OCI-LY3 (cell line): Measurements from ENCODE around the gene GPR21.

Experiments
- H2AFZ ChIP-seq: fragments of 200-600, 300-600 bp; shearing (Covaris generic); 2 replicates; pipeline ENCODE4 v1.6.0; 2014; ENCODE audit warnings: antibody characterized with exemption, low read depth, low read length
- H3K27ac ChIP-seq: fragments of 200-600, 300-600 bp; sonication (generic); 2 replicates; pipeline ENCODE4 v1.5.1; 2014; ENCODE audit warnings: mild to moderate bottlenecking, low read length, moderate library complexity, mixed read lengths
- H3K27me3 ChIP-seq: fragments of 200-600, 300-600 bp; sonication (generic); 2 replicates; pipeline ENCODE4 v1.6.1; 2014; ENCODE audit warnings: low read depth, low read length, mixed read lengths
- H3K36me3 ChIP-seq: fragments of 200-600, 300-600 bp; sonication (generic); replicated peaks from 2 replicates; pipeline ENCODE3; 2014; ENCODE audit warnings: low read depth, low read length, mixed read lengths
- H3K4me1 ChIP-seq: fragments of 300-600, 200-600 bp; sonication (generic); 2 replicates; pipeline ENCODE4 v1.6.1; 2014; ENCODE audit warnings: low read length, mixed read lengths
- H3K4me2 ChIP-seq: fragments of 200-600, 300-600 bp; sonication (generic); 2 replicates; pipeline ENCODE4 v1.6.1; 2014; ENCODE audit warnings: low read length, mixed read lengths
- H3K4me3 ChIP-seq: fragments of 300-600, 200-600 bp; sonication (generic); 2 replicates; pipeline ENCODE4 v1.5.1; 2014; ENCODE audit warnings: antibody characterized with exemption, mild to moderate bottlenecking, low read length, moderate library complexity
- H3K79me2 ChIP-seq: fragments of 300-600, 200-600 bp; shearing (Covaris generic); 2 replicates; pipeline ENCODE4 v1.6.1; 2014; ENCODE audit warnings: mild to moderate bottlenecking, low read length, mixed read lengths
- H3K9ac ChIP-seq: fragments of 300-600, 200-600 bp; shearing (Covaris generic); 2 replicates; pipeline ENCODE4 v1.6.0; 2014; ENCODE audit warnings: mild to moderate bottlenecking, low read length, moderate library complexity
- H3K9me3 ChIP-seq: fragments of 200-600, 300-600 bp; shearing (Covaris generic); 2 replicates; pipeline ENCODE4 v1.6.1; 2014; ENCODE audit warnings: low read length, mixed read lengths; ENCODE audit not compliant: insufficient read depth
- H4K20me1 ChIP-seq: fragments of 200-600, 300-600 bp; sonication (generic); 2 replicates; pipeline ENCODE4 v1.6.1; 2016; ENCODE audit warnings: low read length, mixed read lengths; ENCODE audit not compliant: insufficient read depth
- EZH2phosphoT487 ChIP-seq: fragments of 200-600 bp; shearing (Covaris generic); IDR thresholded peaks from 2 replicates; pipeline ENCODE4 v1.6.1; 2018; ENCODE audit warnings: antibody characterized with exemption, mixed run types, low read depth
- TF ChIP-seq, protein P1 (sequence below): fragments of 200-600, 300-600 bp; sonication (generic); IDR thresholded peaks from 2 replicates; pipeline ENCODE4 v1.5.1; 2014; ENCODE audit warnings: antibody characterized with exemption, low read length, low read depth

GPR21 gene

DNA sequence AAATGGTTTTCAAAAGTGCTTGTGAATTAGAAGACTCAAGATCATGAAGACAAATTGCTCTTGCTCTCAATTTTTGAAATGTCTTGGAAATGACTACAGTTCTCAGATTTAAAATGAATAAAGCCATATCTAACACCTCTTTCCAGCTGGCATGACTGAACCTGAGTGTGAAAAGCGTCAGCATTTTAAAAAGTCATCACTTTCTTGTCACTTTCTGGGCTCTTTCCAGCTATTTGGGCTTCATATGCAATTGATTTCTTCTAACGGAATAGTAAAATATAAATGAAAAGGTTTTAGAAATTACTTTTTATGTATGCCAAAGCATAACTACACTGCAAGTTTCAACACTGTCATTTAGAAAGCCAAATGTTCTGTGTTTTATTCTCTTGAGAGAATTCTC lies 2.3 kb downstream of the GPR21 start:
- Histone ChIP-seq H3K9me3 (no peaks in the 10 kb centered on the region), H3K27me3 (no peaks in the 10 kb centered on the region), H4K20me1 (no peaks in the 10 kb centered on the region), H3K27ac (no peak overlapping the region), H2AFZ (no peak overlapping the region), H3K79me2 (no peaks in the 10 kb centered on the region), H3K9ac (no peak overlapping the region), H3K4me2 (no peak overlapping the region), H3K36me3 (peaks cover 6% of the 10 kb centered on the region), H3K4me1 (no peaks in the 10 kb centered on the region), H3K4me3 (no peak overlapping the region)
- TF ChIP-seq, protein P1, sequence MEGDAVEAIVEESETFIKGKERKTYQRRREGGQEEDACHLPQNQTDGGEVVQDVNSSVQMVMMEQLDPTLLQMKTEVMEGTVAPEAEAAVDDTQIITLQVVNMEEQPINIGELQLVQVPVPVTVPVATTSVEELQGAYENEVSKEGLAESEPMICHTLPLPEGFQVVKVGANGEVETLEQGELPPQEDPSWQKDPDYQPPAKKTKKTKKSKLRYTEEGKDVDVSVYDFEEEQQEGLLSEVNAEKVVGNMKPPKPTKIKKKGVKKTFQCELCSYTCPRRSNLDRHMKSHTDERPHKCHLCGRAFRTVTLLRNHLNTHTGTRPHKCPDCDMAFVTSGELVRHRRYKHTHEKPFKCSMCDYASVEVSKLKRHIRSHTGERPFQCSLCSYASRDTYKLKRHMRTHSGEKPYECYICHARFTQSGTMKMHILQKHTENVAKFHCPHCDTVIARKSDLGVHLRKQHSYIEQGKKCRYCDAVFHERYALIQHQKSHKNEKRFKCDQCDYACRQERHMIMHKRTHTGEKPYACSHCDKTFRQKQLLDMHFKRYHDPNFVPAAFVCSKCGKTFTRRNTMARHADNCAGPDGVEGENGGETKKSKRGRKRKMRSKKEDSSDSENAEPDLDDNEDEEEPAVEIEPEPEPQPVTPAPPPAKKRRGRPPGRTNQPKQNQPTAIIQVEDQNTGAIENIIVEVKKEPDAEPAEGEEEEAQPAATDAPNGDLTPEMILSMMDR, result no peak
- TF ChIP-seq EZH2phosphoT487, result no peak

DNA sequence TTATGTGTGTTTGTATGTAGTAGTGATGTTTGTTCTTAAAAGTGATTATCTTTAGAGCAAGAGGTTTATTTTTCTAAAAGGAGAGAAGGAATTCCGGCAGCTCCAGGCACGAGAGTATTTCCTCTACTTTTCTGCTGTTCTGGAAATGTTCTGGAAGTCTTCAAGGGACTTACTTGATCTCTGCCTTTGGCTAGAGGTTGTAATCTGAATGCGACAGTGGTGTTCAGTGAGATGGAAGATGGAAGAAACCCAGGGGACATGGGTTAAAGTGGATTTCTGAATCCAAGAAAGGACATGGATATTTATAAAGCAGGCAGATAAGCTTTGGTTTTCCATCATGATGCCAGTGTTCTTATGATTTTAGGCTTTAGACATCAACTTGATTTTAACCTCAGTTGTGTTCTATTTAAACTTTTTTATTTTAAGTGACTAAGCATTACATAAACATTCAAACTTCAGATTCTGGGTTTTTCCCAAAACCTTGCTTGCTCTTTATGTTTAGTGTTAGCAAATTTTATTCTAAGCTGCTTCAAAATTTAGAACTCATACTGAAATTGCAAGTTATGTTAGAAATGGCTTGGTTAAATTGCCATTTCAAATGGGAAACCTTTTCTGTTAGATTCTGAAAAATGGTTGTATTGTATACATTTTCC lies 3.6 kb downstream of the GPR21 start:
- TF ChIP-seq, protein P1, result no peak
- TF ChIP-seq EZH2phosphoT487, result no peak
- H3K79me2 ChIP-seq, result no peaks in the 10 kb centered on the region
- H3K4me3 ChIP-seq, result no peak overlapping the region
- H3K9me3 ChIP-seq, result no peaks in the 10 kb centered on the region
- H3K9ac ChIP-seq, result no peak overlapping the region
- H4K20me1 ChIP-seq, result no peaks in the 10 kb centered on the region
- no peak overlapping the region for H2AFZ ChIP-seq
- no peaks in the 10 kb centered on the region for H3K4me1 ChIP-seq
- peaks cover 16% of the 10 kb centered on the region for H3K36me3 ChIP-seq
- H3K27me3 ChIP-seq, result no peaks in the 10 kb centered on the region
- H3K4me2 ChIP-seq, result no peak overlapping the region
- H3K27ac ChIP-seq, result no peak overlapping the region

DNA sequence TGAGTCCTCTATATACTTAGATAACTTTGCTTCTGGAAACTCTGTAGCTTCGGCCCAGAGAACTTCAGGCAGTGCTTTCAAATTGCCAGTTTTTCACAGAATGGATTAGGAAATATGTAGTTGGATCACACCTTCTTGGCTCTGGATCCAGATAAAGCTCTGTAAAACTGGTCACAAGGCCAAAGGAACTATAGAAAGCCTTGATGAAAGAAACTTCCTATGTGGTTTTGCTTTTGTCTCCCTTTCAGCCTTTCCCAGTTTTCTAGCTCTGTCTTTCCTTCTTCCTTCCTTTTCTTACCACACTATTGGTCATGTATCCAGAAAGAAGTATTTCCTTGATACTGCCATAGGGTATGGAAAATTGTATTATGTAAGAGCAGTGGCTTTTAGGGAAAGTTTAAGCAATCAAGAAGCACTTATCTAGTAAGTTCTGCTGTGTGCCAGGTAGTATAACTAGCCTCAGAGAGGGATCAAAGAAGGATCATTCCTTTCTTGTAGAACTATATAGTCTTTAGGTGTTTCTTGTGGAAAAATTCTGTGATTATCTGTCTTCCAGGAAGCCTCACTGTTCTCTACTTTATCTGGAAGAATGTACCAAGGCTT lies 6.3 kb downstream of the GPR21 start:
- H3K79me2 ChIP-seq, result no peaks in the 10 kb centered on the region
- no peaks in the 10 kb centered on the region for H3K27me3 ChIP-seq
- no peak for TF ChIP-seq EZH2phosphoT487
- H3K9ac ChIP-seq, result no peak overlapping the region
- no peak overlapping the region for H3K4me3 ChIP-seq
- H3K4me2 ChIP-seq, result no peak overlapping the region
- H3K9me3 ChIP-seq, result no peaks in the 10 kb centered on the region
- no peak overlapping the region for H2AFZ ChIP-seq
- no peaks in the 10 kb centered on the region for H3K4me1 ChIP-seq
- no peaks in the 10 kb centered on the region for H4K20me1 ChIP-seq
- H3K36me3 ChIP-seq, result peaks cover 27% of the 10 kb centered on the region
- H3K27ac ChIP-seq, result no peak overlapping the region

DNA sequence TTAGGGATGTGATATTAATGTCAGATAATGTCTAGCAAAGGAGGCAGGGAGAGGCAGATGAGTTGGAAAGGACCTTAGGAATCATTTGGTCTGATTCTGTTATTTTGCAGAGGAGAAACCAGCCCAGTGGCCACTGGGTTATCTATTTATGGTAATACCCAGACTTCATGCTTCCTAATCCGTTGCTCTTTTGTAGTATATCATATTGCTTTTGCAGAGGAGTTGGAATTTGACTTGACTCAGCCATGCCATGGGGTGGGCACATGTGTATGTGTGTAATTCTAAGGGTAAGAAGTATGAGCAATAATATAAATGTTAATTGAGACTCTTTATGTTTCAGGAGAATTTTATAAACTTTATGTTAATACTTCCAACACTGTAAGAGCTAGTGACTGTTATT lies 7.3 kb downstream of the GPR21 start:
- Histone ChIP-seq H3K79me2 (no peaks in the 10 kb centered on the region), H3K9me3 (no peaks in the 10 kb centered on the region), H3K27ac (no peak overlapping the region), H3K9ac (no peak overlapping the region), H3K4me3 (no peak overlapping the region), H4K20me1 (no peaks in the 10 kb centered on the region), H3K4me1 (no peaks in the 10 kb centered on the region), H2AFZ (no peak overlapping the region), H3K27me3 (no peaks in the 10 kb centered on the region), H3K36me3 (peaks cover 27% of the 10 kb centered on the region), H3K4me2 (no peak overlapping the region)
- TF ChIP-seq, protein P1, result no peak
- no peak for TF ChIP-seq EZH2phosphoT487
